Prostate gland (tissue), 2 donors: Measurements from ENCODE around the gene MAN2B1. TPM values are rescaled to one million over a fixed set of nuclear protein-coding genes. Genes with fewer than 3 reads are reported as not detected.

Experiments used
- DNase-seq: peaks from one replicate; pipeline ENCODE4 v3.0.0-alpha.2; 2019; ENCODE audit warnings: low spot score
- H3K27ac ChIP-seq, 2 donors: fragments of 200-600 bp; sonication (generic); 2 replicates each; pipeline ENCODE4 v1.5.1; 2017 to 2019
- H3K27me3 ChIP-seq: fragments of 200-600 bp; sonication (generic); replicated peaks from 2 replicates; pipeline ENCODE4 v1.5.1; 2019; ENCODE audit not compliant: insufficient read depth
- H3K36me3 ChIP-seq, 2 donors: fragments of 200-600 bp; sonication (generic); 1 replicate in 1 of 2; 2 replicates in 1 of 2; pipeline versions ENCODE4 v1.5.1 to v1.8.1; 2017 to 2019
- H3K4me1 ChIP-seq: fragments of 200-600 bp; sonication (generic); replicated peaks from 2 replicates; pipeline ENCODE4 v1.5.1; 2019
- H3K4me3 ChIP-seq, 2 donors: fragments of 200-600 bp; sonication (generic); 2 replicates each; pipeline ENCODE4 v1.5.1; 2017 to 2019
- H3K9me3 ChIP-seq: fragments of 200-600 bp; sonication (generic); 2 replicates; pipeline ENCODE4 v1.5.1; 2017
- POLR2A ChIP-seq: fragments of 450-650 bp; IDR thresholded peaks from one replicate; pipeline ENCODE4 v1.6.1; 2016; ENCODE audit warnings: antibody characterized with exemption, mild to moderate bottlenecking
- POLR2AphosphoS5 ChIP-seq: sonication (generic); formaldehyde crosslinking; IDR thresholded peaks from one replicate; pipeline ENCODE4 v1.6.1; 2017; ENCODE audit warnings: antibody characterized with exemption
- WGBS: methylation state at CpG from one replicate; pipeline ENCODE4 v1.1.5; 2018; 5-methylcytosine and 5-hydroxymethylcytosine counted together
- intact Hi-C: fragments of 100-400 bp; cut with DNase I; formaldehyde crosslinking; loops from one replicate; pipeline ENCODE4 v1.14.2; 2022
- total RNA-seq, 2 donors: library from RNA; depleted of rRNA; stranded (reverse); fragments of >200 nt; gene quantifications; one replicate each; pipeline ENCODE4 v1.1.0, GENCODE V29; 2016
- TF ChIP-seq, protein P1 (sequence below), 4 experiments: fragments of 200-600 bp in 2 of 4; fragments of 450-650 bp in 2 of 4; sonication (generic) in 2 of 4; IDR thresholded peaks; 1 replicate in 3 of 4; 2 replicates in 1 of 4; pipeline ENCODE4 v1.5.1; 2016 to 2019; ENCODE audit warnings: antibody characterized with exemption in 4 of 4, mild to moderate bottlenecking in 2 of 4, moderate library complexity in 2 of 4

MAN2B1 gene
- total RNA-seq, 2 donors from 2014 or later, result 60.2 to 91.9 TPM

DNA sequence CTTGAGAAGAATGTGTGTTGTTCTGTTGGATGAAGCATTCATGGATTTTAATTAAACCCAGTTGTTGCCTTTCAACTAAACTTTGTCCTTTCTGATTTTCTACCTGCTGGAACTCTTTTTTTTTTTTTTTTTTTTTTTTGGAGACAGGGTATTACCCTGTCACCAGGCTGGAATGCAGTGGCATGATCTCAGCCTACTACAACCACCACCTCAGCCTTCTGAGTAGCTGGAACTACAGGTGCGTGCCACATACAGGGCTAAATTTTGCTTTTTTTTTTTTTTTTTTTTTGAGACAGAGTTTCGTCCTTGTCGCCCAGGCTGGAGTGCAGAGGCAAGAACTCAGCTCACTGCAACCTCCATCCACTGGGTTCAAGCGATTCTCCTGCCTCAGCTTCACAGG is 48.9 kb downstream of the MAN2B1 start:
- no peak for DNase-seq
- no peak overlapping the region for H3K4me3 ChIP-seq
- H3K36me3 ChIP-seq, result no peaks in the 10 kb centered on the region
- intact Hi-C loops, result no loop called here
- TF ChIP-seq POLR2A (no peak), POLR2AphosphoS5 (no peak)
- TF ChIP-seq, protein P1, sequence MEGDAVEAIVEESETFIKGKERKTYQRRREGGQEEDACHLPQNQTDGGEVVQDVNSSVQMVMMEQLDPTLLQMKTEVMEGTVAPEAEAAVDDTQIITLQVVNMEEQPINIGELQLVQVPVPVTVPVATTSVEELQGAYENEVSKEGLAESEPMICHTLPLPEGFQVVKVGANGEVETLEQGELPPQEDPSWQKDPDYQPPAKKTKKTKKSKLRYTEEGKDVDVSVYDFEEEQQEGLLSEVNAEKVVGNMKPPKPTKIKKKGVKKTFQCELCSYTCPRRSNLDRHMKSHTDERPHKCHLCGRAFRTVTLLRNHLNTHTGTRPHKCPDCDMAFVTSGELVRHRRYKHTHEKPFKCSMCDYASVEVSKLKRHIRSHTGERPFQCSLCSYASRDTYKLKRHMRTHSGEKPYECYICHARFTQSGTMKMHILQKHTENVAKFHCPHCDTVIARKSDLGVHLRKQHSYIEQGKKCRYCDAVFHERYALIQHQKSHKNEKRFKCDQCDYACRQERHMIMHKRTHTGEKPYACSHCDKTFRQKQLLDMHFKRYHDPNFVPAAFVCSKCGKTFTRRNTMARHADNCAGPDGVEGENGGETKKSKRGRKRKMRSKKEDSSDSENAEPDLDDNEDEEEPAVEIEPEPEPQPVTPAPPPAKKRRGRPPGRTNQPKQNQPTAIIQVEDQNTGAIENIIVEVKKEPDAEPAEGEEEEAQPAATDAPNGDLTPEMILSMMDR (IDR thresholded peaks at IDR 0.05), result no peak
- no peaks in the 10 kb centered on the region for H3K9me3 ChIP-seq
- no peak overlapping the region for H3K27ac ChIP-seq
- H3K4me1 ChIP-seq, result no peaks in the 10 kb centered on the region
- WGBS, result 90% methylated on average over 4 of the region's 4 CpGs
- H3K27me3 ChIP-seq, result no peaks in the 10 kb centered on the region

DNA sequence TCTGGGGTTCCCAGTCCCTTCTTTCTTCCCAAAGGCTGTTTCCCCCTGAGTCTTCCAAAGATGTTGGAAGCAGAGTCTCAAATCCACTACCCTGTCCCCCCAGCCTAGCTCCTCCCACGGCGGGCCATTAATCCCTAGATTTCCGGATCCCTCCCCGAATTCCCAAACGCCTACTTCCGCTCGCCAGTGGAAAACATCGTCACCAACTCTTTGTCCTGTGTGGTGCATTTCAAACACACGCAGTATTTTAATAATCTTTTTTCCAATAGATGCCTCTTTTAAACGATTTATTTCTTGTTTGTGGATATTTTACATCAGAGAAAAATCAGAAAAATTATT is 55.2 kb downstream of the MAN2B1 start:
- DNase-seq, result peak; percentile 73
- H3K36me3 ChIP-seq, result no peaks in the 10 kb centered on the region
- intact Hi-C loops, result loop anchor here (5.0 kb wide), 1 partner anchor 56 kb away; the partner anchor contains the start of genes MAN2B1 and WDR83
- H3K27ac ChIP-seq, result peak overlapping the region; percentile 96 to 98
- TF ChIP-seq POLR2AphosphoS5, result peak; percentile 85
- TF ChIP-seq, protein P1 (IDR thresholded peaks at IDR 0.05), result no peak
- no peak for TF ChIP-seq POLR2A
- no peaks in the 10 kb centered on the region for H3K9me3 ChIP-seq
- no peaks in the 10 kb centered on the region for H3K4me1 ChIP-seq
- peak overlapping the region; percentile 80 to 91 for H3K4me3 ChIP-seq
- WGBS, result 1% methylated on average over 10 of the region's 10 CpGs
- no peaks in the 10 kb centered on the region for H3K27me3 ChIP-seq

GRCh38 chr19:12610540-12611360 is 55.8 kb downstream of the MAN2B1 start, which contains the start of the genes ZNF490 and ZNF791:
ZNF490 (minus strand) TSS chr19:12610813; CDS start chr19:12610680, 133 bp downstream.
ZNF791 (plus strand) TSS chr19:12610920; CDS start chr19:12611080, 160 bp downstream.
- Histone ChIP-seq H3K27me3 (no peaks in the 10 kb centered on the region), H3K36me3 (no peaks in the 10 kb centered on the region), H3K4me3 (peak within 1 kb of the TSS; percentile 80 to 91), H3K4me1 (no peaks in the 10 kb centered on the region), H3K27ac (peak within 1 kb of the TSS; percentile 96 to 98), H3K9me3 (no peaks in the 10 kb centered on the region)
- TF ChIP-seq, protein P1 (IDR thresholded peaks at IDR 0.05), result peak in 1 of 4 experiments; percentile 19
- TF ChIP-seq POLR2AphosphoS5 (peak; percentile 99), POLR2A (peak; percentile 84)
- intact Hi-C loops, result loop anchor here (5.0 kb wide), 1 partner anchor 57 kb away; the partner anchor contains the start of genes MAN2B1 and WDR83
- WGBS, result under 1% methylated on average over 43 of the region's 61 CpGs
- peak; percentile 99 for DNase-seq

DNA sequence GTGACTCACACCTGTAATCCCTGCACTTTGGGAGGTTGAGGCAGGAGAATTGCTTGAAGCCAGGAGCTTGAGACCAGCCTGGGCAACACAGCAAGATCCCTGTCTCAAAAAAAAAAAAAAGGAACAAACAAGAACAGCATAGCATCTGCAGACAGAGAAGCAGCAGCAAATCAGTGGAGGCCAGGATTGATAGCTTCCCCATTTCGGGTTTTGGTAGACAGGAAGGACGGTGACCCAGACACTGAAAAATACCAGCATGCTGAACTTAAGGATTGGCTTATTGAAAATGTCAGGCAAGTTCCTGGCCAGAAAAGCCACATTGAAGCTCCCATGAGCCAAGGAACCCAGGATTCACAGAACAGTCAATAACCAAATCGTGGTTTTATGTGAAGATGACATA is 58.9 kb downstream of the MAN2B1 start:
- TF ChIP-seq POLR2AphosphoS5 (no peak), POLR2A (no peak)
- TF ChIP-seq, protein P1 (IDR thresholded peaks at IDR 0.05), result no peak
- no peaks in the 10 kb centered on the region for H3K4me1 ChIP-seq
- intact Hi-C loops, result no loop called here
- DNase-seq, result no peak
- no peaks in the 10 kb centered on the region for H3K36me3 ChIP-seq
- H3K27me3 ChIP-seq, result no peaks in the 10 kb centered on the region
- H3K27ac ChIP-seq, result no peak overlapping the region
- no peaks in the 10 kb centered on the region for H3K9me3 ChIP-seq
- WGBS, result 90% methylated on average over 3 of the region's 3 CpGs
- H3K4me3 ChIP-seq, result no peak overlapping the region

- no peaks in the 10 kb centered on the region for H3K4me1 ChIP-seq
- intact Hi-C loops, result no loop called here
- no peaks in the 10 kb centered on the region for H3K27me3 ChIP-seq
- 100% methylated on average over 1 of the region's 1 CpG for WGBS
- DNase-seq, result no peak
- no peaks in the 10 kb centered on the region for H3K36me3 ChIP-seq
- TF ChIP-seq, protein P1 (IDR thresholded peaks at IDR 0.05), result no peak
- TF ChIP-seq POLR2A (no peak), POLR2AphosphoS5 (no peak)
- no peak overlapping the region for H3K27ac ChIP-seq
- H3K4me3 ChIP-seq, result no peak overlapping the region
- H3K9me3 ChIP-seq, result no peaks in the 10 kb centered on the region
Observed at GRCh38 chr19:12606796-12607195, 59.7 kb downstream of the MAN2B1 start.
